ENCODE results near the gene LDB2.

- TF ChIP-seq TCF12 (IDR thresholded peaks at IDR 0.05; ENCODE audit: low read depth) = no peak
- no peak for TF ChIP-seq CEBPB (IDR thresholded peaks at IDR 0.05)
- TF ChIP-seq MAX (IDR thresholded peaks at IDR 0.05) = no peak
- TF ChIP-seq TAF1 (IDR thresholded peaks at IDR 0.05; ENCODE audit: low read depth) = no peak
- TF ChIP-seq TEAD4 (IDR thresholded peaks at IDR 0.05) = no peak
- no peak for TF ChIP-seq REST (IDR thresholded peaks at IDR 0.05; ENCODE audit: low read depth)
- TF ChIP-seq ZBTB7A (IDR thresholded peaks at IDR 0.05; ENCODE audit: low read depth) = no peak
- TF ChIP-seq EP300 (IDR thresholded peaks at IDR 0.05; ENCODE audit: borderline replicate concordance) = no peak
These were observed 230.0 kb downstream of the LDB2 start for GRCh38 chr4:16668488-16668887.
